MCF 10A (cell line): Measurements from ENCODE around the gene MC3R. TPM values are rescaled to one million over a fixed set of nuclear protein-coding genes. Genes with fewer than 3 reads are reported as not detected.

Experiments
- BruUV-seq: library from RNA; stranded (reverse); fragments of 400-500 nt; replicated peaks from 2 replicates; lab custom pipeline; 2021; lab: Mats Ljungman, UMichigan
- CTCF ChIA-PET: fragments of 300-600 bp; sonication (Branson Sonifier 250); formaldehyde crosslinking; extraction: SDS; loops from one replicate; lab custom pipeline; 2021; ENCODE audit warnings: antibody characterized with exemption, inconsistent platforms; lab: Yijun Ruan, JAX
- POLR2A ChIA-PET: fragments of 300-600, 350-650 bp; sonication (Branson Sonifier 250); formaldehyde crosslinking; extraction: SDS; loops from one replicate; lab custom pipeline; 2020; ENCODE audit warnings: antibody characterized with exemption, inconsistent platforms; lab: Yijun Ruan, JAX
- DNase-seq: peaks from one replicate; pipeline ENCODE4 v3.0.0-alpha.2; 2018; ENCODE audit not compliant: unreplicated experiment
- H3K27ac Mint-ChIP-seq: one replicate; pipeline ENCODE4 v1.8.0; 2022; ENCODE audit warnings: mild to moderate bottlenecking, low read depth, mixed read lengths; ENCODE audit not compliant: unreplicated experiment
- H3K27me3 Mint-ChIP-seq: one replicate; pipeline ENCODE4 v1.8.0; 2022; ENCODE audit warnings: mixed read lengths; ENCODE audit not compliant: insufficient read depth, unreplicated experiment
- H3K36me3 Mint-ChIP-seq: one replicate; pipeline ENCODE4 v1.8.0; 2022; ENCODE audit warnings: mild to moderate bottlenecking, moderate library complexity, mixed read lengths; ENCODE audit not compliant: insufficient read depth, unreplicated experiment
- H3K4me1 Mint-ChIP-seq: one replicate; pipeline ENCODE4 v1.8.0; 2022; ENCODE audit warnings: mixed read lengths; ENCODE audit not compliant: insufficient read depth, unreplicated experiment
- H3K4me3 Mint-ChIP-seq: one replicate; pipeline ENCODE4 v1.8.0; 2022; ENCODE audit warnings: mild to moderate bottlenecking, moderate library complexity, mixed read lengths; ENCODE audit not compliant: unreplicated experiment
- H3K9me3 Mint-ChIP-seq: one replicate; pipeline ENCODE4 v1.8.0; 2022; ENCODE audit warnings: mixed read lengths; ENCODE audit not compliant: unreplicated experiment
- intact Hi-C: fragments of 100-400 bp; cut with micrococcal nuclease; formaldehyde crosslinking; loops from 2 replicates; pipeline ENCODE4 v1.14.1; 2022
- total RNA-seq: library from RNA; stranded (reverse); gene quantifications from 2 replicates; pipeline ENCODE4 v1.2.3, GENCODE V29; 2022
- TF ChIP-seq, protein P1 (sequence below): fragments of 200-600 bp; IDR thresholded peaks from one replicate; pipeline ENCODE4 v1.8.0; 2022; ENCODE audit warnings: antibody characterized with exemption, mild to moderate bottlenecking; ENCODE audit not compliant: unreplicated experiment

Gene MC3R
- total RNA-seq, 1 experiment from 2014 or later = not detected

DNA sequence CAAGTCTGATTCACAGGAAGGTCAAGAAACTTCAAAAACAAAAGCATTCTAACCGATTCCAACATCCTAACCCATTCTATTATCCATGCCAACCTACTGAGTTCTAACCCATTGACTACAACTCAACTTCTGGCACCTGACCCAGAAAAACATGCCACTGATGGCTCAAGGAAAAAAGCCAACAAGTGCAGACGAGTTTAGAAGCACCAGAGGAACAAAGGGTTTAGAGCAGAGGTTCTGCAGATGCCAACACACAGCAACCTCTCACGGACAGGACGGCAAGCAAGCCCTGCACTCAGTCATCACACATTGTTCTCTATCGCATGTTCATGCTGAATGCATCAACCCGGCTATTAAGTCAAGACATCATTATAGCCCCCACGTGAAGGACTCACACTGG lies 25.2 kb upstream of the MC3R start:
- ChIA-PET POLR2A (no interaction called here), CTCF (no interaction called here)
- H3K27ac Mint-ChIP-seq = peak overlapping the region; percentile 92
- peaks cover 7% of the 10 kb centered on the region for H3K9me3 Mint-ChIP-seq
- H3K4me1 Mint-ChIP-seq = peaks cover 50% of the 10 kb centered on the region
- H3K27me3 Mint-ChIP-seq = no peaks in the 10 kb centered on the region
- H3K4me3 Mint-ChIP-seq = peak overlapping the region; percentile 50
- peak; percentile 90 for DNase-seq
- no peaks in the 10 kb centered on the region for H3K36me3 Mint-ChIP-seq
- intact Hi-C loops = loop anchor here (2.0 kb wide), 1 partner anchor 61 kb away; no protein-coding TSS in a partner anchor
- TF ChIP-seq, protein P1, sequence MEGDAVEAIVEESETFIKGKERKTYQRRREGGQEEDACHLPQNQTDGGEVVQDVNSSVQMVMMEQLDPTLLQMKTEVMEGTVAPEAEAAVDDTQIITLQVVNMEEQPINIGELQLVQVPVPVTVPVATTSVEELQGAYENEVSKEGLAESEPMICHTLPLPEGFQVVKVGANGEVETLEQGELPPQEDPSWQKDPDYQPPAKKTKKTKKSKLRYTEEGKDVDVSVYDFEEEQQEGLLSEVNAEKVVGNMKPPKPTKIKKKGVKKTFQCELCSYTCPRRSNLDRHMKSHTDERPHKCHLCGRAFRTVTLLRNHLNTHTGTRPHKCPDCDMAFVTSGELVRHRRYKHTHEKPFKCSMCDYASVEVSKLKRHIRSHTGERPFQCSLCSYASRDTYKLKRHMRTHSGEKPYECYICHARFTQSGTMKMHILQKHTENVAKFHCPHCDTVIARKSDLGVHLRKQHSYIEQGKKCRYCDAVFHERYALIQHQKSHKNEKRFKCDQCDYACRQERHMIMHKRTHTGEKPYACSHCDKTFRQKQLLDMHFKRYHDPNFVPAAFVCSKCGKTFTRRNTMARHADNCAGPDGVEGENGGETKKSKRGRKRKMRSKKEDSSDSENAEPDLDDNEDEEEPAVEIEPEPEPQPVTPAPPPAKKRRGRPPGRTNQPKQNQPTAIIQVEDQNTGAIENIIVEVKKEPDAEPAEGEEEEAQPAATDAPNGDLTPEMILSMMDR = no peak
- no TSS peak for BruUV-seq

DNA sequence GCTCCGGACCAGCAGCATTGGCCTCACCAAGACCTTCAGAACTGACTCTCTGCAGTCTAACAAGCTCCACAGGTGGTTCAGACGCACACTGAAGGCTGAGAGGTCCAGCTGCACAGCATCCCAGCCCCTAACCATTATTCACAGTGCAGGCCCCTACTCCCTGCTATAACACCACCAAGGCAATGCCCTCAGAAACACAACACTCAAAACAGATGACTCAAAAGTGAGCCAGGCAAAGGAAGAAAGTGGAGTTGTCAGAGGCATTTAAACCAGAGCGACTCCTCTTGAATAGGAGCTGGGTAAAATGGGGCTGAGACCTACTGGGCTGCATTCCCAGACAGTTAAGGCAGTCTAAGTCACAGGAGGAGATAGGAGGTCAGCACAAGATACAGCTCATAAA lies 20.5 kb upstream of the MC3R start:
- Mint-ChIP-seq H3K27me3 (no peaks in the 10 kb centered on the region), H3K4me1 (peaks cover 40% of the 10 kb centered on the region), H3K4me3 (no peak overlapping the region), H3K36me3 (peaks cover 7% of the 10 kb centered on the region), H3K9me3 (no peaks in the 10 kb centered on the region), H3K27ac (no peak overlapping the region)
- POLR2A ChIA-PET = no interaction called here
- no peak for DNase-seq
- no TSS peak for BruUV-seq
- intact Hi-C loops = no loop called here
- CTCF ChIA-PET = interaction anchor here (0.6 to 4.5 kb wide), 5 partner anchors 16 to 172 kb away, joined by 3 to 33 read pairs (median 4); partner anchors contain the start of gene MC3R
- TF ChIP-seq, protein P1 = no peak

DNA sequence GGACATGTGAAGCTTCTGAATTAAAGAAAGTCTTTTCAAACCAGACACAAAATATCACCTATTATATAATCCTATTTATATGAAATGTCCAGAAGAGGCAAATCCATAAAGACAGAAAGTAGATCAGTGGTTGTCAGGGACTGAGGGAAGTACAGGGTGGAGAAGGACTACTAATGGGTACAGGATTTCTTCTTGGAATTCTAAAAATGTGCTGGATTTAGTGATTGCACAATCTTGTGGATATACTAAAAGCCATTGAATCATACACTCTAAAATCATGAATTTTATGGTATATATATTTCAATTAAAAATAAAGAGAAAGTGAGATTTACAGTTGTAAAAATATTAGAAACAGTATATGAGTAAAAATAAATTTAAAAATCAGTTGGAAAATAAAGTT lies 18.7 kb upstream of the MC3R start:
- H3K4me1 Mint-ChIP-seq = peaks cover 29% of the 10 kb centered on the region
- ChIA-PET CTCF (interaction anchor here (0.9 to 4.5 kb wide), 5 partner anchors 10 to 28 kb away, joined by 3 to 33 read pairs (median 4); partner anchors contain the start of gene MC3R), POLR2A (interaction anchor here (1.1 kb wide), 1 partner anchor 14 kb away, joined by 3 read pairs; no protein-coding TSS in a partner anchor)
- H3K27me3 Mint-ChIP-seq = no peaks in the 10 kb centered on the region
- intact Hi-C loops = no loop called here
- peak overlapping the region; percentile 23 for H3K27ac Mint-ChIP-seq
- peaks cover 7% of the 10 kb centered on the region for H3K36me3 Mint-ChIP-seq
- H3K9me3 Mint-ChIP-seq = peaks cover 15% of the 10 kb centered on the region
- no TSS peak for BruUV-seq
- H3K4me3 Mint-ChIP-seq = peak overlapping the region; percentile 19
- DNase-seq = peak; percentile 27
- TF ChIP-seq, protein P1 = no peak

DNA sequence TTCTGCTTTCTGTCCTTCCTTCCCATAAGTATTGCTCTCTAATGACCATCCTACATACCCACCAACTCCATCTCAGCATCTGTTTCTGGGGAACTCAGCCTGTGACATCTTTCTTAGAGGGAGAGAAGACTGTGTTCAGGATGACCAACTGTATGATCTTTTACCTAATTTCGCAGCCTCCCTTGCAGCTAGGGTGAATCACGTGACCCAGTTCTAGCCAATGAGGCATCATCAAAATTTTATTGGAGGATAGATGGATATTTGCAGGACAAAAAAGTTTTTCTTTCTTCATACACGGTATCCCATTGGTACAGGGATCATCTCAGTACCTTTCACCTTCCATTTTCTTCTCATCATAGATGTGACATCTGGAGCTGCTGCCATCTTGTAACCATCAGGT lies 14.4 kb upstream of the MC3R start:
- no peak for DNase-seq
- TF ChIP-seq, protein P1 = no peak
- Mint-ChIP-seq H3K4me1 (peaks cover 18% of the 10 kb centered on the region), H3K27ac (no peak overlapping the region), H3K4me3 (no peak overlapping the region), H3K27me3 (peaks cover 5% of the 10 kb centered on the region), H3K36me3 (peaks cover 7% of the 10 kb centered on the region), H3K9me3 (peaks cover 17% of the 10 kb centered on the region)
- intact Hi-C loops = no loop called here
- BruUV-seq = no TSS peak
- ChIA-PET POLR2A (interaction anchor here (0.5 to 0.9 kb wide), 2 partner anchors 63 to 142 kb away, joined by 3 read pairs; no protein-coding TSS in a partner anchor), CTCF (interaction anchor here (0.8 to 3.6 kb wide), 5 partner anchors 11 to 373 kb away, joined by 3 to 24 read pairs (median 8); partner anchors contain the start of gene MC3R)
